ENCODE measurements around the gene RNU5B-1.
"Not testable (repeated sequence)": the region's sequence is repeated elsewhere in the genome, so short reads cannot be mapped to it uniquely, and the experiment has no call there.

RNU5B-1 gene

DNA sequence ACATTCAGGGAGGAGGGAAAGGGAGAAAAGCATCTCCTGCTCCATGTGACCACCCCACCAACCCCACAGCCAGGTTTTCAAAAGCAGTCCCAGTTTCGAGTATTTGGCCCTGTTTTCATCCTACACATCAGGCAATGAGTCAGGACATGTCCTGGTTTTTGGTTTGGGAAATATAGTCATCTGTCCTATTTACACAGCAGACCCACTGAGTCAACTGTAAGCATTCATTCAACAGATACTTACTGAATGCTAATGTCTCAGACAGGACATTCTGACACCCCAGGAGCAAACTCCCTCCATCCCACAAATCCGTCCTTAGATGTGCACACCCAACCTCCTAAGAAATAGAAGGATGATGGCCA, 40.4 kb downstream of the RNU5B-1 start:
- no peak for DNase-seq

- no peak for DNase-seq
Observed at GRCh38 chr15:65346856-65347598, 42.5 kb downstream of the RNU5B-1 start.

DNA sequence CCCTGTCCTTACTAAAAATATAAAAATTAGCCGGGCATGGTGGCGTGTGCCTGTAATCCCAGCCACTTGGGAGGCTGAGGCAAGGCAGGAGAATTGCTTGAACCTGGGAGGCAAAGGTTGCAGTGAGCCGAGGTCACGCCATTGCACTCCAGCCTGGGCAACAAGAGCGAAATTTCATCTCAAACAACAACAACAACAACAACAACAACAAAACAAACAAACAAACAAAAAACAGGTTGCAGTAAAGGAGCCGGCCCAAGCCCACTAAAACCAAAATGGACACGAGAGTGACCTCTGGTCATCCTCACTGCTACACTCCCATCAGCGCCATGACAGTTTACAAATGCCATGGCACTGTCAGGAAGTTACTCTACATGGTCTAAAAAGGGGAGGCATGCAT, 43.3 kb downstream of the RNU5B-1 start:
- DNase-seq, result not testable (repeated sequence)

DNA sequence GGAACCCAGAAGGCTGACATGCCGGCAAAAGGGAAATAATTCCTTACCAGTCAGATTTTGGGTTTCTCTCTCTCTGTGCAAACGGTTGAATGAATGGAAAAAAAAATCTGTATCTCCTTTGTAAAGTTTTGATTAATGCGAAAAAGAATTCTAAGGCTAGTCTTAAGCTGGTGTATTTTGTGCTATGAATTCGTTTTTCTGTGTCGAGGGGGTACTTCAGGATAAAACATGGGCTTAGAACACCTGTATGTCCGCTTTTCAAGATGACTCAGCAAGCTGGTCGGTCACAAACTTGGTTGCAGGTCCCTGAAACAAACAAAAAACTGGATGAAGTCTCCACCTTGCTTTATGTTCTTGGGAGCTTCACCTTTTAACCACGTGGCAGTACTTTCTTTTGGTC, 44.9 kb downstream of the RNU5B-1 start:
- no peak for DNase-seq

- not testable (repeated sequence) for DNase-seq
Observed at GRCh38 chr15:65351972-65352371, 47.5 kb downstream of the RNU5B-1 start.
